Ishikawa (cell line): ENCODE data around the gene TGFB1.

Experiments used
- EP300 ChIP-seq: IDR thresholded peaks from 2 replicates; pipeline ENCODE4 v1.6.1; 2012; ENCODE audit warnings: borderline replicate concordance
- RAD21 ChIP-seq: IDR thresholded peaks from 2 replicates; pipeline ENCODE4 v1.6.1; 2012; ENCODE audit warnings: low read depth
- TEAD4 ChIP-seq: IDR thresholded peaks from 2 replicates; pipeline ENCODE4 v1.6.1; 2012
- YY1 ChIP-seq: IDR thresholded peaks from 2 replicates; pipeline ENCODE4 v1.6.1; 2012; ENCODE audit warnings: low read depth
- TF ChIP-seq, protein P1 (sequence below): IDR thresholded peaks from 2 replicates; pipeline ENCODE4 v1.6.1; 2012
- TF ChIP-seq, protein P2 (sequence below): IDR thresholded peaks from 2 replicates; pipeline ENCODE4 v1.6.1; 2012

DNA sequence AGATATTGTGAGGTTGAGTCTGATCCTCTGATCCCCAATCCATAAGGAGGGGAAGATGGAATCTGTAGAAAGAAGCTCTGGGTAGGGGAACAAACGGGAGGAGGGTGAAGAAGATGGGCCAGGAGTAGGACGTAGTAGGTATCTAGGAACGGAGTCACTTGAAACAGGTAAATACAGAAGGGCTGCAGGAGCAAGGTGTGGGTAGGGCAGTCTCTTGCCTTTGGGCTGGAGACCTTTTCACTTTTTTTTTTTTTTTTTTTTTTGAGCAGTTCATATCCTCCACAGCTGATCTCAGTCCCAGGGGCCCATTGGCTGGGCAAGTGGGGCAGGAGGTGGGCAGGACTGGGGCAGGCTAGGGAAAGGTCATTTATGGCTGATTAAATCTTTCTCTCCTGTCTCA, 45.4 kb upstream of the TGFB1 start:
- TF ChIP-seq, protein P1, sequence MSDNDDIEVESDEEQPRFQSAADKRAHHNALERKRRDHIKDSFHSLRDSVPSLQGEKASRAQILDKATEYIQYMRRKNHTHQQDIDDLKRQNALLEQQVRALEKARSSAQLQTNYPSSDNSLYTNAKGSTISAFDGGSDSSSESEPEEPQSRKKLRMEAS, result no peak
- TF ChIP-seq, protein P2, sequence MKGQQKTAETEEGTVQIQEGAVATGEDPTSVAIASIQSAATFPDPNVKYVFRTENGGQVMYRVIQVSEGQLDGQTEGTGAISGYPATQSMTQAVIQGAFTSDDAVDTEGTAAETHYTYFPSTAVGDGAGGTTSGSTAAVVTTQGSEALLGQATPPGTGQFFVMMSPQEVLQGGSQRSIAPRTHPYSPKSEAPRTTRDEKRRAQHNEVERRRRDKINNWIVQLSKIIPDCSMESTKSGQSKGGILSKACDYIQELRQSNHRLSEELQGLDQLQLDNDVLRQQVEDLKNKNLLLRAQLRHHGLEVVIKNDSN, result no peak
- TF ChIP-seq EP300 (no peak), TEAD4 (no peak), RAD21 (no peak), YY1 (no peak)
